AG09319 (cell line): ENCODE results near the gene MT2A.
A peak's percentile ranks its signal among the peaks of the same experiment; 100 is the strongest.

Experiments used
- DNase-seq: peaks from one replicate; pipeline ENCODE4 v3.0.0-alpha.2; 2010; ENCODE audit warnings: low read depth; ENCODE audit errors: extremely low read depth
- TF ChIP-seq, protein P1 (sequence below): IDR thresholded peaks from 2 replicates; pipeline ENCODE4 v1.5.1; 2011; ENCODE audit warnings: low read depth, mild to moderate bottlenecking, inconsistent platforms, low read length, moderate library complexity

MT2A gene

DNA sequence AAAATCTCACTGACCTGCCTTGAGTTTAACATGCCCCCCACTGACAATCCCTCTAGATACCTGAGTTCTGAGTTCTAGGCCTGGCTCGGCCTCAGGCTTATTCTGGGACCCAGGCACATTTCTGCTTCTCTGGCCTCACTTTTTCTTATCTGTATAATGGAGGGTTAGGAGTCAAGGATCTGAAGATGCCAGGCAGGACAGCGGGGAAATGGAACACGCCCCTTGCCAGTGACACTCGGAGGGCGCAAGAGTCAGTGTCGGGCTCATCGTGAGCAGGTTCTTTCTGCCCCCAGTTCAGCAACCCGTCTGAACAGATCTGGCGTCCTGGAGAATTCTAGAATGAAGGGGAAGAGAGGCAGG lies 19.6 kb upstream of the MT2A start:
- DNase-seq = no peak
- TF ChIP-seq, protein P1, sequence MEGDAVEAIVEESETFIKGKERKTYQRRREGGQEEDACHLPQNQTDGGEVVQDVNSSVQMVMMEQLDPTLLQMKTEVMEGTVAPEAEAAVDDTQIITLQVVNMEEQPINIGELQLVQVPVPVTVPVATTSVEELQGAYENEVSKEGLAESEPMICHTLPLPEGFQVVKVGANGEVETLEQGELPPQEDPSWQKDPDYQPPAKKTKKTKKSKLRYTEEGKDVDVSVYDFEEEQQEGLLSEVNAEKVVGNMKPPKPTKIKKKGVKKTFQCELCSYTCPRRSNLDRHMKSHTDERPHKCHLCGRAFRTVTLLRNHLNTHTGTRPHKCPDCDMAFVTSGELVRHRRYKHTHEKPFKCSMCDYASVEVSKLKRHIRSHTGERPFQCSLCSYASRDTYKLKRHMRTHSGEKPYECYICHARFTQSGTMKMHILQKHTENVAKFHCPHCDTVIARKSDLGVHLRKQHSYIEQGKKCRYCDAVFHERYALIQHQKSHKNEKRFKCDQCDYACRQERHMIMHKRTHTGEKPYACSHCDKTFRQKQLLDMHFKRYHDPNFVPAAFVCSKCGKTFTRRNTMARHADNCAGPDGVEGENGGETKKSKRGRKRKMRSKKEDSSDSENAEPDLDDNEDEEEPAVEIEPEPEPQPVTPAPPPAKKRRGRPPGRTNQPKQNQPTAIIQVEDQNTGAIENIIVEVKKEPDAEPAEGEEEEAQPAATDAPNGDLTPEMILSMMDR = no peak

DNA sequence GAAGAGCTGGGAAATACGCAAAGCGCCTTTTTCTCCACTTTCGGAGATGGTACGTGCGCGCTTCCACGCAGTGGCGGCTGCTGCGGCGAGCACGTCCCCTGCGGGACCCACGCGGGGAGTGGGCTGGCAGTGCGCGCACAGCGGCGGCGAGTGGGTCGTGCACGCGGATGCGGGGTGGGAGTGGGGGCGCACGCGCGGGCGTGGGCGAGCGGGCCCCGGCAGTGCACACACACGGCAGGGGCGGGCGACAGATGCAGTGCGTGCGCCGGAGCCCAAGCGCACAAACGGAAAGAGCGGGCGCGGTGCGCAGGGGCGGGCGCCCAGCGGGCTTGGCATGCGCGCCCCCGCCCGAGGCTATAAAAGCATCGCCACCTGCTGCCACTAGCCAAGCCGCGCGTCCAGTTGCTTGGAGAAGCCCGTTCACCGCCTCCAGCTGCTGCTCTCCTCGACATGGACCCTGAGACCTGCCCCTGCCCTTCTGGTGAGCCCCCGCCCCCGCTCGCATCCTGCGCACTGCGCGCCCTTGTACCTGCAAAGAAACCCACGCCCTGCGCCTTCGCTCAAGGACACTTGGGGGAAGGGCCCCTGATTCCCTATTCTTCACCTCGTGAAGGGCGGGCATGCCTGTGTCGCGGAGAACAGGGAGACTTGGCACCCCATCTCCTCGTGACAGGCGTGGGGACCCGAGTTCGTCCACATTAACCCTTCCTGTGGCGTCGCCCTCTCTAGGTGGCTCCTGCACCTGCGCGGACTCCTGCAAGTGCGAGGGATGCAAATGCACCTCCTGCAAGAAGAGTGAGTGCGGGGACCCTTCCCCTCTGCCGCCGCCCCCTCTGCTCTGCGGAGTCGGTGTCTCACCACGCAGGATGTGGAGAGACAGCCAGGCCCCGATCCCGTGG lies 19.0 kb upstream of the MT2A start, which contains the start of gene MT3:
Gene MT3, plus strand, starts transcription at position 388 of the 899 bp plus-strand sequence. Its CDS starts 63 bp downstream, at position 451.
- DNase-seq = no peak

DNA sequence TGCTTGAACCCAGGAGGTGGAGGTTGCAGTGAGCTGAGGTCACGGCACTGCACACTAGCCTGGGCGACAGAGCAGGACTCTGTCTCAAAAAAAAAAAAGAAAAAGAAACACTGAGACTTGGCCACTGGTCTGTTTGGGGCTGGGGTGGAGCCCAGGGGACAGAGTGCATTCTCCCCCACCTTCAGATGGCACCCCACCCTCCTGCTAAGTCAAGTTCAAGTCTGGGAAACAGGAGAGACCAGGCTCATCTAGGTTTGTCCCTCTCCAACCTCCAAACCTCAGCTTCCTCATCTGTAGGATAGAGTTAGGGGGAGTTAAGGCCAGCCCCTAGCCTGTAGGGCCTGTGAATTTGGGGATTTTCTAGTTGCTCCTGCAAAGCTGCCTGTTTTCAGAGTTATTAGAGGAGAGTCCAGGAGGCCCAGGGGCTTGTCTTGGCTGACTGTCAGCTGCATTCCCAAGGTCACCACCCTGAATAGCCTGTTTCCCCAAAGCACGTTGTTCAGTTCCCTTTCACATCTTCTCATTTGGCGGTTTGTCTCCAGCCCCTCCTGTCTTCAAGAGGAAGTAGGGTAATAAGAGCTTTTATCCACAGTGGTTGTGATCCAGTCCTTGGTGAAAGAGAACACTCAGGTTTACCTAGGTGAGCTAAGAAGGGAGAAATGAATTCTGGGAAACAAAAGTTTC lies 16.9 kb upstream of the MT2A start:
- no peak for DNase-seq
- TF ChIP-seq, protein P1 = no peak

More for the DNA sequence above, 19.0 kb upstream of the MT2A start, which contains the start of gene MT3:
- TF ChIP-seq, protein P1 = no peak

DNA sequence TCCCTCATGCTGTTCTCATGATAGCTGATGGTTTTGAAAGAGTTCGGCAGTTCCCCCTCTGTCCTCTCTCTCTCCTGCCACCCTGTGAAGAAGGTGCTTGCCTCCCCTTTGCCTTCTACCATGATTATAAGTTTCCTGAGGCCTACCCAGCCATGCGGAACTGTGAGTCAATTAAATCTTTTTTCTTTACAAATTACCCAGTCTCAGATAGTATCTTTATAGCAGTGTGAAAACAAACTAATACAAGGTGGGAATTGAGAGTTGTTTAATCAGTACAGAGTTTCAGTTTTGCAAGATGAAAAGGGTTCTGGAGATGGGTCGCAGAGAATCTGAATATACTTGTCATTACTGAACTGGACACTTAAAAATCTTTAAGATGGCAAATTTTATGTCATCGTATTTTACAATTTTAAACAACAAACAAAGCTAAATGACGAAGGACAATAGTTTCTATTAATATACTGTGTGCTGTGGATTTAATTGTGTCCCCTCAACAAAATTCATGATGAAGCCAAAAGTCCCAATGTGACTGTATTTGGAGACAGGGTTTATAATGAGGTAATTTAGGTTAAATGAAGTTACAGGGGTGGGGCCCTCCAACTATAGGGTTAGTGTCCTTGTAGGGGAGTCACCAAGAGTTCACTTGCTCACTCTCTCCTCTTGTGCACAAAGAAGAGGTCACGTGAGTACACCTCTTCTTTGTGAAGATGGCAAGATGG lies 14.7 kb upstream of the MT2A start:
- no peak for DNase-seq
- TF ChIP-seq, protein P1 = no peak

DNA sequence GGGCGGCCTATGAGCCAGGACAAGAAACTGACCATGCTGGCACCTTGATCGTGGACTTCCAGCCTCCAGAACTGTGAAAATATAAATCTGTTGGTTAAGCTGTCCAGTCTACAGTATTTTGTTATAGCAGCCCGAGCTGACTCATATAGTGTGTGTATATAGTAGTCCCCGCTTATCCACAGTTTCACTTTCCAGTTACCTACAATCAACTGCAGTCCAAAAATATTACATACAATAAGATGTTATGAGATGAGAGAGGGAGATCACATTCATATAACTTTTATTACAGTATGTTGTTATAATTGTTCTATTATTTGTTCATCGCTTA lies 14.1 kb upstream of the MT2A start:
- DNase-seq = no peak
- TF ChIP-seq, protein P1 = no peak

DNA sequence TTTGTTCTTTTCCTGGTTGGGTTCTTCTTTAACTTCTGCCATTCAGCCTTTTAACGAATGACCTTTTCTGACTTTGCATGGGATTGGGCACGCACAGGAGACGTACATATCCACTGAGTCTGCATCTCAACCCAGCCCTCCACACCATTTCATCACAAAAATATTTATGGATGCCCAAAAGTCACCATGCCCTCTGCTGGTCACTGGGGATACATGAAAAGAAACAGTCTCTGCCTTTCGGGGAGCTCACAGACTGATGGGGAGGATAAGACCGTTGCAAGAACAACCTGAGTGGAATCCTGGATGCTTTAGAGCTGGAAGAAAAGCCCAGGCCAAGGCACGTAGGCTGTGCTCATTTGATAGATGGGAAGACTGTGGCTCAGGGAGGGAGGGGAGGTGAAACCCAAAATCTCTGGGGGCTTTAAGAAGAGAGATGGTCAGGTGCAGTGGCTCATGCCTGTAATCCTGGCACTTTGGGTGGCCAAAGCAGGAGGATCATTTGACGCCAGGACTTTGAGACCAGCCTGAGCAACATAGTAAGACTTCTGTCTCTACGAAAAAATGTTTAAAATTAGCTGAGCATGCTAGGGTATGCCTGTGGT lies 7.9 kb upstream of the MT2A start:
- DNase-seq = no peak
- TF ChIP-seq, protein P1 = peak; percentile 77

DNA sequence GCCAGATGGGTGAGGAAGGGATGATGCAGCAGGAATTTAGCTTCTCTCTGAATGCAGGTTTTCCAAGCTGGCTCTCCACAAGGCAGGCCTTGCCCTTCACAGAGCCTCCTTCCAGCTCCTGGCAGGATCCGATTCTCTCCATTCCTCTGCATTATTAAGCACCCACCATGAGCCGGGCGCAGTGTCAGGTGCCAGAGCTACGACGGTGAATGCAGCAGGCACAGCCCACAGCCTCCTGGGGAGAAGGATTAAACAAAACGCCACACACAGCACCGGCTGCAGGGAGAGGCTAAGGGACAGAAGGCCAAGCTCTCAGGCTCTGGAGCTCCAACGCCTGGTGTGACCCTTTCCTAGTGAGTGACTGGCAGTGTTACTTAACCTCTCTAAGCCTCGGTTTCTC lies 7.1 kb upstream of the MT2A start:
- DNase-seq = no peak

More for the DNA sequence above, 7.1 kb upstream of the MT2A start:
- TF ChIP-seq, protein P1 = no peak
